NB4 (cell line): ENCODE results near the gene CNBP.

ENCODE experiments used
- MYC ChIP-seq: IDR thresholded peaks from 2 replicates; pipeline ENCODE4 v1.6.1; 2011; ENCODE audit warnings: low read depth, low read length
- POLR2A ChIP-seq: IDR thresholded peaks from 2 replicates; pipeline ENCODE4 v1.6.1; 2011; ENCODE audit warnings: mild to moderate bottlenecking; ENCODE audit not compliant: insufficient read length; ENCODE audit errors: extremely low read depth
- TF ChIP-seq, protein P1 (sequence below): IDR thresholded peaks from one replicate; pipeline ENCODE4 v1.5.1; 2012; ENCODE audit warnings: low read depth, low read length

DNA sequence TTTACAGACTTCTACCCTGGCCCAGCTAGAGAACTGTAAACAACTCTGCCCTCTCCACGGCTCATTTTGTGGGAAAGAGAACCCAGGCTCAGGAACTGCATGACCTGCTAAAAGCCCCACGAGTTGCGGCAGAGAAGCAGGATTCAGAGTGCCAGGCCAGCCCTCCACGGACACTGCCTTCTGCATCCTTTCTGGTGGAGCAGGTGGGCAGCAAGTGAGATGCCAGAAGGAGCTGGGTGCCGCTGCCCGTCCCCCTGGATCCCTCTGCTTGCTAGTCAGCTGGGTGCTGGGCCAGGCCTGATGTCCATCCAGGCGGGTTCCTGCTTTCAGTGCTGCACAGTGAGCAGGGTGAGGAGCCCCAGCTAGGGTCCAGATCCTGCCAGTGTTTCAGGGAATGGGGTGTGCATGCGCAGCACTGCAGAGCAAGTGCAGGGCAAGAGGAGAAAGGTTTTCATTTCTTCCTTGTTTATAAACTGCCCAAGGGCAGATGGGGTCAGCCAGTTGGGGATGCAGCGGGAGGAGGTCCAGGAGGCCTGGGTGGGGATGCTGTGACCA, 56.9 kb downstream of the CNBP start:
- TF ChIP-seq, protein P1, sequence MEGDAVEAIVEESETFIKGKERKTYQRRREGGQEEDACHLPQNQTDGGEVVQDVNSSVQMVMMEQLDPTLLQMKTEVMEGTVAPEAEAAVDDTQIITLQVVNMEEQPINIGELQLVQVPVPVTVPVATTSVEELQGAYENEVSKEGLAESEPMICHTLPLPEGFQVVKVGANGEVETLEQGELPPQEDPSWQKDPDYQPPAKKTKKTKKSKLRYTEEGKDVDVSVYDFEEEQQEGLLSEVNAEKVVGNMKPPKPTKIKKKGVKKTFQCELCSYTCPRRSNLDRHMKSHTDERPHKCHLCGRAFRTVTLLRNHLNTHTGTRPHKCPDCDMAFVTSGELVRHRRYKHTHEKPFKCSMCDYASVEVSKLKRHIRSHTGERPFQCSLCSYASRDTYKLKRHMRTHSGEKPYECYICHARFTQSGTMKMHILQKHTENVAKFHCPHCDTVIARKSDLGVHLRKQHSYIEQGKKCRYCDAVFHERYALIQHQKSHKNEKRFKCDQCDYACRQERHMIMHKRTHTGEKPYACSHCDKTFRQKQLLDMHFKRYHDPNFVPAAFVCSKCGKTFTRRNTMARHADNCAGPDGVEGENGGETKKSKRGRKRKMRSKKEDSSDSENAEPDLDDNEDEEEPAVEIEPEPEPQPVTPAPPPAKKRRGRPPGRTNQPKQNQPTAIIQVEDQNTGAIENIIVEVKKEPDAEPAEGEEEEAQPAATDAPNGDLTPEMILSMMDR, result no peak
- TF ChIP-seq POLR2A, result no peak
- TF ChIP-seq MYC, result no peak
